HepG2 (cell line): ENCODE results near the gene CCDC93. TPM values are rescaled to one million over a fixed set of nuclear protein-coding genes. Genes with fewer than 3 reads are reported as not detected.

ENCODE experiments used
- AGO1 ChIP-seq: fragments of 200-400 bp; formaldehyde crosslinking; IDR thresholded peaks from 2 replicates; pipeline ENCODE4 v1.6.1; 2017; ENCODE audit warnings: mild to moderate bottlenecking, low read depth, low read length, moderate library complexity; ENCODE audit not compliant: poor library complexity, severe bottlenecking
- AKAP8 ChIP-seq: sonication (generic); formaldehyde crosslinking; IDR thresholded peaks from 2 replicates; pipeline ENCODE4 v1.5.1; 2020; ENCODE audit warnings: mild to moderate bottlenecking, missing genetic modification reagents
- ERF ChIP-seq: IDR thresholded peaks from 2 replicates; pipeline ENCODE4 v1.6.1; 2018; ENCODE audit warnings: missing biosample characterization, missing genetic modification reagents
- KMT2B ChIP-seq: IDR thresholded peaks from 2 replicates; pipeline ENCODE4 v1.6.1; 2016; ENCODE audit warnings: missing genetic modification reagents, missing compliant biosample characterization
- MED8 ChIP-seq: sonication (generic); formaldehyde crosslinking; IDR thresholded peaks from 2 replicates; pipeline ENCODE4 v1.8.1; 2023; ENCODE audit warnings: mild to moderate bottlenecking, missing genetic modification reagents; ENCODE audit not compliant: insufficient replicate concordance
- NCOR1 ChIP-seq: fragments of 200-600 bp; sonication (generic); IDR thresholded peaks from 2 replicates; pipeline ENCODE4 v1.7.0; 2017; ENCODE audit warnings: antibody characterized with exemption, low read length, borderline replicate concordance
- PHF5A ChIP-seq: IDR thresholded peaks from one replicate; pipeline ENCODE4 v1.6.1; 2018; ENCODE audit warnings: low read depth, missing genetic modification reagents; ENCODE audit not compliant: unreplicated experiment
- RBM22 ChIP-seq: fragments of 200-400 bp; formaldehyde crosslinking; optimal IDR thresholded peaks from 2 replicates; pipeline ENCODE3; 2017; ENCODE audit warnings: mild to moderate bottlenecking, low read length, moderate library complexity
- TAF15 ChIP-seq: fragments of 200-400 bp; formaldehyde crosslinking; IDR thresholded peaks from one replicate; pipeline ENCODE4 v1.6.1; 2018; ENCODE audit warnings: mild to moderate bottlenecking, low read depth, low read length; ENCODE audit not compliant: poor library complexity, severe bottlenecking
- ZNF83 ChIP-seq: sonication (generic); formaldehyde crosslinking; IDR thresholded peaks from 2 replicates; pipeline ENCODE4 v1.4.0; 2020; ENCODE audit warnings: missing genetic modification reagents, mild to moderate bottlenecking, borderline replicate concordance
- polyA plus RNA-seq, 8 experiments: library from polyadenylated mRNA; depleted of rRNA in 3 of 8; stranded (reverse) in 7 of 8; unstranded in 1 of 8; fragments of >200 nt; fragmentation: Illumina TruSeq in 4 of 8; extraction: Trizol in 4 of 8; gene quantifications; 2 replicates each; pipeline versions ENCODE4 v1.2.1 to v1.2.3, GENCODE V29; 2011 to 2016; ENCODE audit warnings: low read depth in 4 of 8, missing spikeins in 1 of 8, mixed read lengths in 1 of 8; ENCODE audit not compliant: insufficient read depth in 1 of 8
- total RNA-seq, 5 experiments: library from RNA; depleted of rRNA; stranded (reverse); fragments of >200 nt; fragmentation: Illumina TruSeq; extraction: Trizol; gene quantifications; 2 replicates each; pipeline ENCODE4 v1.2.3, GENCODE V29; 2016; ENCODE audit warnings: low read depth in 1 of 5
- TF ChIP-seq, protein P1 (sequence below): sonication (generic); formaldehyde crosslinking; IDR thresholded peaks from one replicate; pipeline ENCODE4 v1.5.1; 2020; ENCODE audit warnings: mild to moderate bottlenecking, missing genetic modification reagents; ENCODE audit errors: not compliant biosample characterization
- TF ChIP-seq, protein P2 (sequence below): IDR thresholded peaks from 2 replicates; pipeline ENCODE4 v1.6.1; 2016; ENCODE audit warnings: missing genetic modification reagents, missing compliant biosample characterization
- TF ChIP-seq, protein P3 (sequence below): sonication (generic); formaldehyde crosslinking; IDR thresholded peaks from 2 replicates; pipeline ENCODE4 v1.5.1; 2020; ENCODE audit warnings: missing genetic modification reagents, mild to moderate bottlenecking, borderline replicate concordance
- TF ChIP-seq, protein P4 (sequence below): sonication (generic); formaldehyde crosslinking; IDR thresholded peaks from 2 replicates; pipeline ENCODE4 v1.4.0; 2020; ENCODE audit warnings: low read depth, missing genetic modification reagents

CCDC93 gene
- total and polyA plus RNA-seq, 2 of the 13 experiments (the other 11 are each of a cell fraction or from before 2014, with no cell fraction given) = 37.2 to 53.2 TPM

DNA sequence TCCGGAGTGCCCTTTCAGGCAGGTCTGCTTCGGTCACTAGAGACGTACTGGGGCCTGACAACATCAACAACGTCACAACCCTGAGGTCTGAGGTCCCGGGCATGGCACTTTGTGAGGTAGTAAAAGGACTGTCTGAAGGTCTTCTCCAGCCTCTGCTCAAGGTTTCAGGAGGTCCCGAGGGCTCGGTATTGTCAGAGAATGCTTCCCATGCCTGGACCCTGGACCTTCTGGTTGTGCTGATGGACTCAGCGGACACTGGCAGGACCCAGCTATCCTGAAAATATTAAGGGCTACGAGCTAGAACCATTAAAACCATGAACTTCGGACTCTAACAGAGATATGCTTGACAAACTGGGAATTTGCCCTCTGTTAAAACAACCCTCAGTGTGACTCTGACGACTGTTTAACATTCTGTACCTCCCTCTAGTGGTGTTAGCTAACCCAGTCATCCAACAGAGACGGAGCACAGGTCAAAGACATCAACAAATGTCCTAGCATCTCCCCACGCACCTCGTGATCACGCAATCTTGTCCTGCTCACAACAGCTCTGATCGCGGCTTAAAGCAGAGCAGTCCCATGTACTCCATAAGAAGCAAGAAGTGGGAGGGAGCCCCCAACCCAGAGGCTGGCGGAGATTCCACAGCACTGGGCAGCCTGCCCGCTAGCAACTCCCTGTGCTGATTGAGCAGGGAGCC, 96.5 kb downstream of the CCDC93 start (continued):
- TF ChIP-seq, protein P1, sequence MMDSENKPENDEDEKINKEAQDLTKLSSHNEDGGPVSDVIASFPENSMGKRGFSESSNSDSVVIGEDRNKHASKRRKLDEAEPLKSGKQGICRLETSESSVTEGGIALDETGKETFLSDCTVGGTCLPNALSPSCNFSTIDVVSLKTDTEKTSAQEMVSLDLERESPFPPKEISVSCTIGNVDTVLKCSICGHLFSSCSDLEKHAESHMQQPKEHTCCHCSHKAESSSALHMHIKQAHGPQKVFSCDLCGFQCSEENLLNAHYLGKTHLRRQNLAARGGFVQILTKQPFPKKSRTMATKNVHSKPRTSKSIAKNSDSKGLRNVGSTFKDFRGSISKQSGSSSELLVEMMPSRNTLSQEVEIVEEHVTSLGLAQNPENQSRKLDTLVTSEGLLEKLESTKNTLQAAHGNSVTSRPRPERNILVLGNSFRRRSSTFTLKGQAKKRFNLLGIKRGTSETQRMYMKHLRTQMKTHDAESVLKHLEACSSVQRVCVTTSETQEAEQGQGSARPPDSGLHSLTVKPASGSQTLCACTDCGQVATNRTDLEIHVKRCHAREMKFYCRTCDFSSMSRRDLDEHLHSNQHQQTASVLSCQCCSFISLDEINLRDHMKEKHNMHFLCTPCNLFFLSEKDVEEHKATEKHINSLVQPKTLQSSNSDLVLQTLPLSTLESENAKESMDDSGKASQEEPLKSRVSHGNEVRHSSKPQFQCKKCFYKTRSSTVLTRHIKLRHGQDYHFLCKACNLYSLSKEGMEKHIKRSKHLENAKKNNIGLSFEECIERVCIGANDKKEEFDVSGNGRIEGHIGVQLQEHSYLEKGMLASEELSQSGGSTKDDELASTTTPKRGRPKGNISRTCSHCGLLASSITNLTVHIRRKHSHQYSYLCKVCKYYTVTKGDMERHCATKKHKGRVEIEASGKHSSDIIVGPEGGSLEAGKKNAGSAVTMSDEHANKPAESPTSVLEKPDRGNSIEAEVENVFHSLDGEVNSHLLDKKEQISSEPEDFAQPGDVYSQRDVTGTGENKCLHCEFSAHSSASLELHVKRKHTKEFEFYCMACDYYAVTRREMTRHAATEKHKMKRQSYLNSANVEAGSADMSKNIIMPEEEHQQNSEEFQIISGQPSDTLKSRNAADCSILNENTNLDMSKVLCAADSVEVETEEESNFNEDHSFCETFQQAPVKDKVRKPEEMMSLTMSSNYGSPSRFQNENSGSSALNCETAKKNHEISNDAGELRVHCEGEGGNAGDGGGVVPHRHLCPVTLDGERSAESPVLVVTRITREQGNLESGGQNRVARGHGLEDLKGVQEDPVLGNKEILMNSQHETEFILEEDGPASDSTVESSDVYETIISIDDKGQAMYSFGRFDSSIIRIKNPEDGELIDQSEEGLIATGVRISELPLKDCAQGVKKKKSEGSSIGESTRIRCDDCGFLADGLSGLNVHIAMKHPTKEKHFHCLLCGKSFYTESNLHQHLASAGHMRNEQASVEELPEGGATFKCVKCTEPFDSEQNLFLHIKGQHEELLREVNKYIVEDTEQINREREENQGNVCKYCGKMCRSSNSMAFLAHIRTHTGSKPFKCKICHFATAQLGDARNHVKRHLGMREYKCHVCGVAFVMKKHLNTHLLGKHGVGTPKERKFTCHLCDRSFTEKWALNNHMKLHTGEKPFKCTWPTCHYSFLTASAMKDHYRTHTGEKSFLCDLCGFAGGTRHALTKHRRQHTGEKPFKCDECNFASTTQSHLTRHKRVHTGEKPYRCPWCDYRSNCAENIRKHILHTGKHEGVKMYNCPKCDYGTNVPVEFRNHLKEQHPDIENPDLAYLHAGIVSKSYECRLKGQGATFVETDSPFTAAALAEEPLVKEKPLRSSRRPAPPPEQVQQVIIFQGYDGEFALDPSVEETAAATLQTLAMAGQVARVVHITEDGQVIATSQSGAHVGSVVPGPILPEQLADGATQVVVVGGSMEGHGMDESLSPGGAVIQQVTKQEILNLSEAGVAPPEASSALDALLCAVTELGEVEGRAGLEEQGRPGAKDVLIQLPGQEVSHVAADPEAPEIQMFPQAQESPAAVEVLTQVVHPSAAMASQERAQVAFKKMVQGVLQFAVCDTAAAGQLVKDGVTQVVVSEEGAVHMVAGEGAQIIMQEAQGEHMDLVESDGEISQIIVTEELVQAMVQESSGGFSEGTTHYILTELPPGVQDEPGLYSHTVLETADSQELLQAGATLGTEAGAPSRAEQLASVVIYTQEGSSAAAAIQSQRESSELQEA (CRISPR knock-in tag) = no peak
- TF ChIP-seq AGO1 (no peak), PHF5A (CRISPR knock-in tag) (no peak), AKAP8 (CRISPR knock-in tag) (0 out of 2 replicates have a peak, but pooled peaks have one; percentile 44), ZNF83 (CRISPR knock-in tag) (no peak), KMT2B (no peak), ERF (no peak), NCOR1 (peak; percentile 86), RBM22 (no peak), MED8 (CRISPR knock-in tag) (no peak), TAF15 (no peak)
- TF ChIP-seq, protein P2, sequence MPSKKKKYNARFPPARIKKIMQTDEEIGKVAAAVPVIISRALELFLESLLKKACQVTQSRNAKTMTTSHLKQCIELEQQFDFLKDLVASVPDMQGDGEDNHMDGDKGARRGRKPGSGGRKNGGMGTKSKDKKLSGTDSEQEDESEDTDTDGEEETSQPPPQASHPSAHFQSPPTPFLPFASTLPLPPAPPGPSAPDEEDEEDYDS (CRISPR knock-in tag) = 0 out of 2 replicates have a peak, but pooled peaks have one; percentile 13
- TF ChIP-seq, protein P3, sequence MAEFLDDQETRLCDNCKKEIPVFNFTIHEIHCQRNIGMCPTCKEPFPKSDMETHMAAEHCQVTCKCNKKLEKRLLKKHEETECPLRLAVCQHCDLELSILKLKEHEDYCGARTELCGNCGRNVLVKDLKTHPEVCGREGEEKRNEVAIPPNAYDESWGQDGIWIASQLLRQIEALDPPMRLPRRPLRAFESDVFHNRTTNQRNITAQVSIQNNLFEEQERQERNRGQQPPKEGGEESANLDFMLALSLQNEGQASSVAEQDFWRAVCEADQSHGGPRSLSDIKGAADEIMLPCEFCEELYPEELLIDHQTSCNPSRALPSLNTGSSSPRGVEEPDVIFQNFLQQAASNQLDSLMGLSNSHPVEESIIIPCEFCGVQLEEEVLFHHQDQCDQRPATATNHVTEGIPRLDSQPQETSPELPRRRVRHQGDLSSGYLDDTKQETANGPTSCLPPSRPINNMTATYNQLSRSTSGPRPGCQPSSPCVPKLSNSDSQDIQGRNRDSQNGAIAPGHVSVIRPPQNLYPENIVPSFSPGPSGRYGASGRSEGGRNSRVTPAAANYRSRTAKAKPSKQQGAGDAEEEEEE = 0 out of 2 replicates have a peak, but pooled peaks have one; percentile 42
- TF ChIP-seq, protein P4, sequence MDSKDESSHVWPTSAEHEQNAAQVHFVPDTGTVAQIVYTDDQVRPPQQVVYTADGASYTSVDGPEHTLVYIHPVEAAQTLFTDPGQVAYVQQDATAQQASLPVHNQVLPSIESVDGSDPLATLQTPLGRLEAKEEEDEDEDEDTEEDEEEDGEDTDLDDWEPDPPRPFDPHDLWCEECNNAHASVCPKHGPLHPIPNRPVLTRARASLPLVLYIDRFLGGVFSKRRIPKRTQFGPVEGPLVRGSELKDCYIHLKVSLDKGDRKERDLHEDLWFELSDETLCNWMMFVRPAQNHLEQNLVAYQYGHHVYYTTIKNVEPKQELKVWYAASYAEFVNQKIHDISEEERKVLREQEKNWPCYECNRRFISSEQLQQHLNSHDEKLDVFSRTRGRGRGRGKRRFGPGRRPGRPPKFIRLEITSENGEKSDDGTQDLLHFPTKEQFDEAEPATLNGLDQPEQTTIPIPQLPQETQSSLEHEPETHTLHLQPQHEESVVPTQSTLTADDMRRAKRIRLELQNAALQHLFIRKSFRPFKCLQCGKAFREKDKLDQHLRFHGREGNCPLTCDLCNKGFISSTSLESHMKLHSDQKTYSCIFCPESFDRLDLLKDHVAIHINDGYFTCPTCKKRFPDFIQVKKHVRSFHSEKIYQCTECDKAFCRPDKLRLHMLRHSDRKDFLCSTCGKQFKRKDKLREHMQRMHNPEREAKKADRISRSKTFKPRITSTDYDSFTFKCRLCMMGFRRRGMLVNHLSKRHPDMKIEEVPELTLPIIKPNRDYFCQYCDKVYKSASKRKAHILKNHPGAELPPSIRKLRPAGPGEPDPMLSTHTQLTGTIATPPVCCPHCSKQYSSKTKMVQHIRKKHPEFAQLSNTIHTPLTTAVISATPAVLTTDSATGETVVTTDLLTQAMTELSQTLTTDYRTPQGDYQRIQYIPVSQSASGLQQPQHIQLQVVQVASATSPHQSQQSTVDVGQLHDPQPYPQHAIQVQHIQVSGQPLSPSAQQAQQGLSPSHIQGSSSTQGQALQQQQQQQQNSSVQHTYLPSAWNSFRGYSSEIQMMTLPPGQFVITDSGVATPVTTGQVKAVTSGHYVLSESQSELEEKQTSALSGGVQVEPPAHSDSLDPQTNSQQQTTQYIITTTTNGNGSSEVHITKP (CRISPR knock-in tag) = 0 out of 2 replicates have a peak, but pooled peaks have one; percentile 32
